Measurements from ENCODE around the gene PLCL1.

Gene PLCL1

DNA sequence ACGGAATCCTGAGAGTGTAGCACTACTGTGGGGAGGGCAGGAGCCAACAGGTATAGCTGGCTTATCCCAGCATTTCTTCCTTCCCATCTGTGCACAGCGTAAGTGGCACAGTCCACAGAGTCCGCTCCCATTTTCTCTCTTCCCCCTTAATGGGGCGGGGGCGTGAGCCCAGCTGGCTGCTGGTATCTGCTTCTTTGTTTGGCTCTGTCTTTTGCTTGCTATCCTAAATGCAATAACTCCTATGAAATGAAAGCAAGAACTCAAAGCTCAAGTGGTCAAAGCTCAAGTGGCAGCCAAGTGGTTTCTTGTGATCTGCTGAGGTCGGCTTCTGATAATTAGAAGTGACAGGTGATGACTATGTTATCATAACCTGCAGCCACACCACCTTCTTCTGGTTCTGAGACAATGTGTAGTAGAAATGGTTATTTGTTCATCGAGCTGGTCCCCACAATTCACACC is 192.7 kb downstream of the PLCL1 start:
- H3K9me3 ChIP-seq (ENCODE audit: low read length), result no peaks in the 10 kb centered on the region
- H3K36me3 ChIP-seq (ENCODE audit: insufficient read depth, low read length), result no peaks in the 10 kb centered on the region
- no peaks in the 10 kb centered on the region for H3K27me3 ChIP-seq (ENCODE audit: insufficient read depth, low read length)
- H3K27ac ChIP-seq (ENCODE audit: low read depth, low read length, poor library complexity, severe bottlenecking), result no peak overlapping the region
- no peaks in the 10 kb centered on the region for H3K4me1 ChIP-seq (ENCODE audit: insufficient read depth, low read length, severe bottlenecking)
- H2AFZ ChIP-seq (ENCODE audit: low read length), result no peak overlapping the region
- H3F3A ChIP-seq (ENCODE audit: insufficient read depth, low read length), result no peaks in the 10 kb centered on the region
- H3K9ac ChIP-seq (ENCODE audit: low read length), result no peak overlapping the region
- no peaks in the 10 kb centered on the region for H4K20me1 ChIP-seq (ENCODE audit: insufficient read depth, low read length)
- no peak overlapping the region for H3K4me2 ChIP-seq (ENCODE audit: low read length)
- H3K79me2 ChIP-seq (ENCODE audit: insufficient read depth, low read length), result no peaks in the 10 kb centered on the region
- H3K9me2 ChIP-seq (ENCODE audit: low read depth, low read length), result no peaks in the 10 kb centered on the region
- H3K4me3 ChIP-seq (ENCODE audit: low read depth, low read length, poor library complexity, severe bottlenecking), result no peak overlapping the region
- TF ChIP-seq EZH2 (IDR thresholded peaks at IDR 0.05; ENCODE audit: borderline replicate concordance, low read length), result no peak
- TF ChIP-seq, protein P1, sequence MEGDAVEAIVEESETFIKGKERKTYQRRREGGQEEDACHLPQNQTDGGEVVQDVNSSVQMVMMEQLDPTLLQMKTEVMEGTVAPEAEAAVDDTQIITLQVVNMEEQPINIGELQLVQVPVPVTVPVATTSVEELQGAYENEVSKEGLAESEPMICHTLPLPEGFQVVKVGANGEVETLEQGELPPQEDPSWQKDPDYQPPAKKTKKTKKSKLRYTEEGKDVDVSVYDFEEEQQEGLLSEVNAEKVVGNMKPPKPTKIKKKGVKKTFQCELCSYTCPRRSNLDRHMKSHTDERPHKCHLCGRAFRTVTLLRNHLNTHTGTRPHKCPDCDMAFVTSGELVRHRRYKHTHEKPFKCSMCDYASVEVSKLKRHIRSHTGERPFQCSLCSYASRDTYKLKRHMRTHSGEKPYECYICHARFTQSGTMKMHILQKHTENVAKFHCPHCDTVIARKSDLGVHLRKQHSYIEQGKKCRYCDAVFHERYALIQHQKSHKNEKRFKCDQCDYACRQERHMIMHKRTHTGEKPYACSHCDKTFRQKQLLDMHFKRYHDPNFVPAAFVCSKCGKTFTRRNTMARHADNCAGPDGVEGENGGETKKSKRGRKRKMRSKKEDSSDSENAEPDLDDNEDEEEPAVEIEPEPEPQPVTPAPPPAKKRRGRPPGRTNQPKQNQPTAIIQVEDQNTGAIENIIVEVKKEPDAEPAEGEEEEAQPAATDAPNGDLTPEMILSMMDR (IDR thresholded peaks at IDR 0.05; ENCODE audit: low read length), result no peak

DNA sequence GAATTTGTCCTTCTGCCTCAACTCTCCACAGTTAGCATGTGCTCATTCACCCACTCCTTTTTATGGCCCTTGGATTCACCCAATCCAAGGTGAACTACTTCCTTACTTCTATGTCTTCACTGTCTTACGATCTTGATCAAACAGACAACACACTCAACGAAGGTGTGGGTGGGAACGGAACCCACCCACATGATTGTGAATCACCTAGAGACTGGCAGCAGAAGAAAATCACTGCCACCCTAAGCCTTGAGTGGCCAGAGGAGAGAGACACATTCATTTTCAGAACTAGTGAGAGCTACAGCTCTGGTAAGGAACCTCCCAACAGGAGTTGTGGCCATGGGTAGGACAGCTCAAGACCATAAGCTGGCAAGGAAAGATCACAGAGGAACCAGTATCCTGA is 194.3 kb downstream of the PLCL1 start:
- Histone ChIP-seq H3K27ac (ENCODE audit: low read depth, low read length, poor library complexity, severe bottlenecking) (no peak overlapping the region), H3K4me2 (ENCODE audit: low read length) (no peak overlapping the region), H3K27me3 (ENCODE audit: insufficient read depth, low read length) (no peaks in the 10 kb centered on the region), H3K36me3 (ENCODE audit: insufficient read depth, low read length) (no peaks in the 10 kb centered on the region), H2AFZ (ENCODE audit: low read length) (no peak overlapping the region), H3F3A (ENCODE audit: insufficient read depth, low read length) (no peaks in the 10 kb centered on the region), H3K4me3 (ENCODE audit: low read depth, low read length, poor library complexity, severe bottlenecking) (no peak overlapping the region), H4K20me1 (ENCODE audit: insufficient read depth, low read length) (no peaks in the 10 kb centered on the region), H3K4me1 (ENCODE audit: insufficient read depth, low read length, severe bottlenecking) (no peaks in the 10 kb centered on the region), H3K9me3 (ENCODE audit: low read length) (no peaks in the 10 kb centered on the region), H3K9ac (ENCODE audit: low read length) (no peak overlapping the region), H3K9me2 (ENCODE audit: low read depth, low read length) (no peaks in the 10 kb centered on the region), H3K79me2 (ENCODE audit: insufficient read depth, low read length) (no peaks in the 10 kb centered on the region)
- TF ChIP-seq, protein P1 (IDR thresholded peaks at IDR 0.05; ENCODE audit: low read length), result no peak

GRCh38 chr2:198000417-198000816 is 196.0 kb downstream of the PLCL1 start:
- TF ChIP-seq, protein P1 (IDR thresholded peaks at IDR 0.05; ENCODE audit: low read length), result no peak
- no peak for TF ChIP-seq EZH2 (IDR thresholded peaks at IDR 0.05; ENCODE audit: borderline replicate concordance, low read length)
- Histone ChIP-seq H3K4me3 (ENCODE audit: low read depth, low read length, poor library complexity, severe bottlenecking) (no peak overlapping the region), H3K4me1 (ENCODE audit: insufficient read depth, low read length, severe bottlenecking) (no peaks in the 10 kb centered on the region), H2AFZ (ENCODE audit: low read length) (no peak overlapping the region), H3K9me3 (ENCODE audit: low read length) (no peaks in the 10 kb centered on the region), H3K79me2 (ENCODE audit: insufficient read depth, low read length) (no peaks in the 10 kb centered on the region), H4K20me1 (ENCODE audit: insufficient read depth, low read length) (no peaks in the 10 kb centered on the region), H3F3A (ENCODE audit: insufficient read depth, low read length) (no peaks in the 10 kb centered on the region), H3K27me3 (ENCODE audit: insufficient read depth, low read length) (no peaks in the 10 kb centered on the region), H3K4me2 (ENCODE audit: low read length) (no peak overlapping the region), H3K9ac (ENCODE audit: low read length) (no peak overlapping the region), H3K36me3 (ENCODE audit: insufficient read depth, low read length) (no peaks in the 10 kb centered on the region), H3K9me2 (ENCODE audit: low read depth, low read length) (no peaks in the 10 kb centered on the region), H3K27ac (ENCODE audit: low read depth, low read length, poor library complexity, severe bottlenecking) (no peak overlapping the region)
